ENCODE measurements around the gene PLA2G2A. TPM values are rescaled to one million over a fixed set of nuclear protein-coding genes. Genes with fewer than 3 reads are reported as not detected.

PLA2G2A gene
- total and polyA plus RNA-seq, 2 of the 8 experiments (the other 6 are each of a cell fraction or from before 2014, with no cell fraction given): 0.69 to 3.7 TPM

GRCh38 chr1:19942088-19942487 is 37.3 kb downstream of the PLA2G2A start (continued):
- no peak for TF ChIP-seq MAX (IDR thresholded peaks at IDR 0.05)
